WTC11 (cell line): ENCODE measurements around the gene RCAN1. TPM values are rescaled to one million over a fixed set of nuclear protein-coding genes. Genes with fewer than 3 reads are reported as not detected.
"Not testable (repeated sequence)": the region's sequence is repeated elsewhere in the genome, so short reads cannot be mapped to it uniquely, and the experiment has no call there.

ENCODE experiments used
- ATAC-seq: fragments of 200-7000 bp; cut with Tn5 transposase; 2 replicates; pipeline ENCODE4 v1.10.0; 2021; ENCODE audit warnings: mild to moderate bottlenecking, moderate library complexity
- CTCF ChIA-PET: fragments of 300-600 bp; sonication (Branson Sonifier 250); formaldehyde crosslinking; loops from one replicate; lab custom pipeline; 2021; ENCODE audit warnings: antibody characterized with exemption; lab: Charles Lee
- POLR2A ChIA-PET: fragments of 350-600 bp; sonication (Branson Sonifier 250); formaldehyde crosslinking; loops from one replicate; lab custom pipeline; 2021; ENCODE audit warnings: antibody characterized with exemption; lab: Charles Lee
- DNase-seq: peaks from one replicate; pipeline ENCODE4 v3.0.0; 2021; ENCODE audit warnings: low spot score
- H3K27ac Mint-ChIP-seq: 2 replicates; pipeline ENCODE4 v1.8.0; 2021; ENCODE audit warnings: mixed read lengths
- H3K27me3 Mint-ChIP-seq: 2 replicates; pipeline ENCODE4 v1.8.0; 2021; ENCODE audit warnings: low read depth, mild to moderate bottlenecking, moderate library complexity, mixed read lengths
- H3K36me3 Mint-ChIP-seq: 2 replicates; pipeline ENCODE4 v1.8.0; 2021; ENCODE audit warnings: mixed read lengths
- H3K4me1 Mint-ChIP-seq: 2 replicates; pipeline ENCODE4 v1.8.0; 2022; ENCODE audit warnings: mixed read lengths
- H3K4me3 Mint-ChIP-seq: 2 replicates; pipeline ENCODE4 v1.8.0; 2021; ENCODE audit warnings: mild to moderate bottlenecking, moderate library complexity, mixed read lengths
- H3K9me3 Mint-ChIP-seq: 2 replicates; pipeline ENCODE4 v1.8.0; 2021; ENCODE audit warnings: mixed read lengths
- CDX4 ChIP-seq: fragments of 250-450 bp; sonication (Bioruptor Pico); IDR thresholded peaks from 2 replicates; pipeline ENCODE4 v1.9.0; 2021; ENCODE audit warnings: moderate library complexity, mild to moderate bottlenecking, inconsistent platforms, borderline replicate concordance
- CTCF ChIP-seq: fragments of 200-600 bp; IDR thresholded peaks from 2 replicates; pipeline ENCODE4 v1.8.0; 2022; ENCODE audit warnings: antibody characterized with exemption
- EMX1 ChIP-seq: fragments of 250-450 bp; sonication (Bioruptor Pico); IDR thresholded peaks from 2 replicates; pipeline ENCODE4 v1.8.0; 2021; ENCODE audit warnings: mild to moderate bottlenecking
- FOXJ3 ChIP-seq: sonication (generic); formaldehyde crosslinking; IDR thresholded peaks from 2 replicates; pipeline ENCODE4 v1.9.0; 2021; ENCODE audit warnings: missing genetic modification reagents, mild to moderate bottlenecking, borderline replicate concordance
- FOXK1 ChIP-seq: sonication (generic); formaldehyde crosslinking; IDR thresholded peaks from 2 replicates; pipeline ENCODE4 v1.8.0; 2022; ENCODE audit warnings: mild to moderate bottlenecking, moderate library complexity, missing genetic modification reagents
- GABPB1 ChIP-seq: sonication (generic); formaldehyde crosslinking; IDR thresholded peaks from 2 replicates; pipeline ENCODE4 v1.8.1; 2023; ENCODE audit warnings: mild to moderate bottlenecking, missing genetic modification reagents
- HMGXB4 ChIP-seq: sonication (generic); formaldehyde crosslinking; IDR thresholded peaks from 2 replicates; pipeline ENCODE4 v1.8.1; 2023; ENCODE audit warnings: mild to moderate bottlenecking, moderate library complexity, missing genetic modification reagents
- MYBL2 ChIP-seq: sonication (generic); formaldehyde crosslinking; IDR thresholded peaks from 2 replicates; pipeline ENCODE4 v1.8.1; 2023; ENCODE audit warnings: mild to moderate bottlenecking, moderate library complexity, missing genetic modification reagents
- SMAD4 ChIP-seq: sonication (generic); formaldehyde crosslinking; IDR thresholded peaks from 2 replicates; pipeline ENCODE4 v1.8.0; 2022; ENCODE audit warnings: mild to moderate bottlenecking, missing genetic modification reagents
- TP53 ChIP-seq: sonication (generic); formaldehyde crosslinking; IDR thresholded peaks from 2 replicates; pipeline ENCODE4 v1.8.1; 2023; ENCODE audit warnings: mild to moderate bottlenecking, missing genetic modification reagents
- ZNF121 ChIP-seq: sonication (generic); formaldehyde crosslinking; IDR thresholded peaks from 2 replicates; pipeline ENCODE4 v1.8.0; 2023; ENCODE audit warnings: missing genetic modification reagents
- ZNF423 ChIP-seq: fragments of 250-450 bp; sonication (Bioruptor Pico); IDR thresholded peaks from 2 replicates; pipeline ENCODE4 v2.1.2; 2022; ENCODE audit warnings: mild to moderate bottlenecking, moderate library complexity
- ZSCAN18 ChIP-seq: fragments of 250-450 bp; sonication (Bioruptor Pico); IDR thresholded peaks from 2 replicates; pipeline ENCODE4 v2.1.2; 2022; ENCODE audit warnings: mild to moderate bottlenecking, moderate library complexity
- total RNA-seq: library from RNA; stranded (reverse); gene quantifications from 3 replicates; pipeline ENCODE4 v1.2.3, GENCODE V29; 2021
- TF ChIP-seq, protein P1 (sequence below): sonication (generic); formaldehyde crosslinking; IDR thresholded peaks from 2 replicates; pipeline ENCODE4 v1.8.0; 2022; ENCODE audit warnings: mild to moderate bottlenecking, missing genetic modification reagents
- TF ChIP-seq, protein P2 (sequence below): fragments of 250-450 bp; sonication (Bioruptor Pico); IDR thresholded peaks from 2 replicates; pipeline ENCODE4 v1.8.0; 2021; ENCODE audit warnings: mild to moderate bottlenecking
- TF ChIP-seq, protein P3 (sequence below): sonication (generic); formaldehyde crosslinking; IDR thresholded peaks from 2 replicates; pipeline ENCODE4 v1.8.0; 2022; ENCODE audit warnings: mild to moderate bottlenecking, missing genetic modification reagents
- TF ChIP-seq, protein P4 (sequence below): sonication (generic); formaldehyde crosslinking; IDR thresholded peaks from 2 replicates; pipeline ENCODE4 v1.8.0; 2023; ENCODE audit warnings: missing genetic modification reagents, mild to moderate bottlenecking, borderline replicate concordance

The RCAN1 gene
- total RNA-seq, 1 experiment from 2014 or later = 5.9 TPM

DNA sequence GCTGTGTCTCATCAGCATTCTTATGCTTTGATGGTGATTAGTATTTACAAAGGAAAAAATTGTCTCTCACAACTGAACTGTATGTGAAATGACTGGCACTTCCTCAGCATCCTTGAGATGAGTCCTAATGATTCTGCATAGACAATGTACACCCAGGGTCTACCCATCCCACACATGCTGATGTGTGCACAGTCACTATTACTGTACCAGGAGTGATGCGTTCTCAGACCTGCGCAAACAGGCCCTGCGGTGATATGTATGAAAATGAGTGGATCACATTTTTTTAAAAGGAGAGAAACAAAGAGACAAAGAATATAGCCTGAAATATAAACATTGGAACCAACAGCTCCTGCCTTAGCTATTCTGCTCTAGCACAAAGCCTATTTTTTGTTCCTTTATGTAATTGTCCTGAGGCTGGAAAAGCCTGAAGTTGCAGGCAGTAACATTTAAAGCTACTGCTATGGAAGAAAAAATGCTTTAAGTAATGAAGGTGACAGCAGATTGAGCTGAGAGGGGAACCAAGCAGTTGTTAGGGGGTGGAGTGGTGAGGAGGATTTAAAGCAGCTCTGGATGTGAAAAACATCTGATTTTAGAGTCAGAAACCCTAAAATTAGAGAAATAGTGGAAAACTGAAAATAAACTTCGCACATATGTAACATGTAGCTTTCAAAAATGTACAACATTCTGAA lies 5.5 kb downstream of the RCAN1 start (continued):
- no peak for TF ChIP-seq TP53 (CRISPR knock-in tag)
- TF ChIP-seq, protein P1, sequence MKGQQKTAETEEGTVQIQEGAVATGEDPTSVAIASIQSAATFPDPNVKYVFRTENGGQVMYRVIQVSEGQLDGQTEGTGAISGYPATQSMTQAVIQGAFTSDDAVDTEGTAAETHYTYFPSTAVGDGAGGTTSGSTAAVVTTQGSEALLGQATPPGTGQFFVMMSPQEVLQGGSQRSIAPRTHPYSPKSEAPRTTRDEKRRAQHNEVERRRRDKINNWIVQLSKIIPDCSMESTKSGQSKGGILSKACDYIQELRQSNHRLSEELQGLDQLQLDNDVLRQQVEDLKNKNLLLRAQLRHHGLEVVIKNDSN (CRISPR knock-in tag) = no peak
- TF ChIP-seq, protein P2, sequence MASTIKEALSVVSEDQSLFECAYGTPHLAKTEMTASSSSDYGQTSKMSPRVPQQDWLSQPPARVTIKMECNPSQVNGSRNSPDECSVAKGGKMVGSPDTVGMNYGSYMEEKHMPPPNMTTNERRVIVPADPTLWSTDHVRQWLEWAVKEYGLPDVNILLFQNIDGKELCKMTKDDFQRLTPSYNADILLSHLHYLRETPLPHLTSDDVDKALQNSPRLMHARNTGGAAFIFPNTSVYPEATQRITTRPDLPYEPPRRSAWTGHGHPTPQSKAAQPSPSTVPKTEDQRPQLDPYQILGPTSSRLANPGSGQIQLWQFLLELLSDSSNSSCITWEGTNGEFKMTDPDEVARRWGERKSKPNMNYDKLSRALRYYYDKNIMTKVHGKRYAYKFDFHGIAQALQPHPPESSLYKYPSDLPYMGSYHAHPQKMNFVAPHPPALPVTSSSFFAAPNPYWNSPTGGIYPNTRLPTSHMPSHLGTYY = no peak
- no peak for TF ChIP-seq ZNF121 (CRISPR knock-in tag)
- TF ChIP-seq HMGXB4 (CRISPR knock-in tag) = no peak

- H3K9me3 Mint-ChIP-seq, H3K27ac Mint-ChIP-seq, POLR2A ChIA-PET, H3K4me3 Mint-ChIP-seq, H3K4me1 Mint-ChIP-seq, DNase-seq, H3K36me3 Mint-ChIP-seq, ATAC-seq, H3K27me3 Mint-ChIP-seq: not testable (repeated sequence)
- CTCF ChIA-PET = interaction anchor here (2.9 kb wide), 1 partner anchor 97 kb away, joined by 10 read pairs; no protein-coding TSS in a partner anchor
These were observed 7.5 kb downstream of the RCAN1 start for GRCh38 chr21:34607376-34607775.

DNA sequence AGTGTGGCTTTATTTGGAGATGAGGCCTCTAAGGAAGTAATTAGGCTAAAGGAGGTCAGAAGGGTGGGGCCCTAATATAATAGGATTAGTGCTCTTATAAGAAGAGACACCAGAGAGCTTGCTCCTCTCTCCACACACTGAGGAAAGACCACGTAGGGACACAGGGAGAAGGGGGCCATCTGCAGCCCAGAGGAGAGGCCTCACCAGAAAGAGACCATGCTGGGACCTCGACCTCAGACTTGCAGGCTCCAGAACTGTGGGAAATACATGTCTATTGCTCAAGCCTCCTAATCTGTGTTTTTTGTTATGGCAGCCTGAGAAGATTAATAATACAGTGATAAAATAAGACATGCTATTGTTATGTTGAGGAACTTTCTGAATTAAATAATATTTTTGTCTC lies 8.3 kb downstream of the RCAN1 start:
- CTCF ChIA-PET = no interaction called here
- no peaks in the 10 kb centered on the region for H3K36me3 Mint-ChIP-seq
- H3K9me3 Mint-ChIP-seq = peaks cover 4% of the 10 kb centered on the region
- DNase-seq (no peak), ATAC-seq (no peak)
- TF ChIP-seq SMAD4 (CRISPR knock-in tag) (no peak), FOXJ3 (CRISPR knock-in tag) (no peak), CTCF (no peak), ZSCAN18 (no peak), FOXK1 (CRISPR knock-in tag) (no peak), EMX1 (CRISPR knock-in tag) (no peak), CDX4 (CRISPR knock-in tag) (no peak), ZNF423 (CRISPR knock-in tag) (no peak), GABPB1 (no peak), MYBL2 (no peak), HMGXB4 (CRISPR knock-in tag) (no peak)
- TF ChIP-seq, protein P3, sequence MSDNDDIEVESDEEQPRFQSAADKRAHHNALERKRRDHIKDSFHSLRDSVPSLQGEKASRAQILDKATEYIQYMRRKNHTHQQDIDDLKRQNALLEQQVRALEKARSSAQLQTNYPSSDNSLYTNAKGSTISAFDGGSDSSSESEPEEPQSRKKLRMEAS (CRISPR knock-in tag) = no peak
- TF ChIP-seq, protein P4, sequence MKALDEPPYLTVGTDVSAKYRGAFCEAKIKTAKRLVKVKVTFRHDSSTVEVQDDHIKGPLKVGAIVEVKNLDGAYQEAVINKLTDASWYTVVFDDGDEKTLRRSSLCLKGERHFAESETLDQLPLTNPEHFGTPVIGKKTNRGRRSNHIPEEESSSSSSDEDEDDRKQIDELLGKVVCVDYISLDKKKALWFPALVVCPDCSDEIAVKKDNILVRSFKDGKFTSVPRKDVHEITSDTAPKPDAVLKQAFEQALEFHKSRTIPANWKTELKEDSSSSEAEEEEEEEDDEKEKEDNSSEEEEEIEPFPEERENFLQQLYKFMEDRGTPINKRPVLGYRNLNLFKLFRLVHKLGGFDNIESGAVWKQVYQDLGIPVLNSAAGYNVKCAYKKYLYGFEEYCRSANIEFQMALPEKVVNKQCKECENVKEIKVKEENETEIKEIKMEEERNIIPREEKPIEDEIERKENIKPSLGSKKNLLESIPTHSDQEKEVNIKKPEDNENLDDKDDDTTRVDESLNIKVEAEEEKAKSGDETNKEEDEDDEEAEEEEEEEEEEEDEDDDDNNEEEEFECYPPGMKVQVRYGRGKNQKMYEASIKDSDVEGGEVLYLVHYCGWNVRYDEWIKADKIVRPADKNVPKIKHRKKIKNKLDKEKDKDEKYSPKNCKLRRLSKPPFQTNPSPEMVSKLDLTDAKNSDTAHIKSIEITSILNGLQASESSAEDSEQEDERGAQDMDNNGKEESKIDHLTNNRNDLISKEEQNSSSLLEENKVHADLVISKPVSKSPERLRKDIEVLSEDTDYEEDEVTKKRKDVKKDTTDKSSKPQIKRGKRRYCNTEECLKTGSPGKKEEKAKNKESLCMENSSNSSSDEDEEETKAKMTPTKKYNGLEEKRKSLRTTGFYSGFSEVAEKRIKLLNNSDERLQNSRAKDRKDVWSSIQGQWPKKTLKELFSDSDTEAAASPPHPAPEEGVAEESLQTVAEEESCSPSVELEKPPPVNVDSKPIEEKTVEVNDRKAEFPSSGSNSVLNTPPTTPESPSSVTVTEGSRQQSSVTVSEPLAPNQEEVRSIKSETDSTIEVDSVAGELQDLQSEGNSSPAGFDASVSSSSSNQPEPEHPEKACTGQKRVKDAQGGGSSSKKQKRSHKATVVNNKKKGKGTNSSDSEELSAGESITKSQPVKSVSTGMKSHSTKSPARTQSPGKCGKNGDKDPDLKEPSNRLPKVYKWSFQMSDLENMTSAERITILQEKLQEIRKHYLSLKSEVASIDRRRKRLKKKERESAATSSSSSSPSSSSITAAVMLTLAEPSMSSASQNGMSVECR = no peak
- POLR2A ChIA-PET = no interaction called here
- H3K27me3 Mint-ChIP-seq = peaks cover 3% of the 10 kb centered on the region
- peaks cover 5% of the 10 kb centered on the region for H3K4me1 Mint-ChIP-seq
- no peak overlapping the region for H3K4me3 Mint-ChIP-seq
- H3K27ac Mint-ChIP-seq = no peak overlapping the region
